SU-DHL-6 (cell line): ENCODE data around the gene PIEZO1.

Experiments
- CTCF ChIP-seq: fragments of 200-600 bp; sonication (generic); IDR thresholded peaks from one replicate; pipeline ENCODE4 v1.5.1; 2017; ENCODE audit warnings: antibody characterized with exemption, mild to moderate bottlenecking, low read length, moderate library complexity; ENCODE audit not compliant: insufficient read depth, poor library complexity, severe bottlenecking
- EZH2phosphoT487 ChIP-seq: fragments of 200-600 bp; sonication (generic), shearing (Covaris generic); conservative IDR thresholded peaks from 2 replicates; pipeline ENCODE4 v1.6.1; 2018; ENCODE audit warnings: mild to moderate bottlenecking, antibody characterized with exemption, low read length, moderate library complexity, mixed read lengths

DNA sequence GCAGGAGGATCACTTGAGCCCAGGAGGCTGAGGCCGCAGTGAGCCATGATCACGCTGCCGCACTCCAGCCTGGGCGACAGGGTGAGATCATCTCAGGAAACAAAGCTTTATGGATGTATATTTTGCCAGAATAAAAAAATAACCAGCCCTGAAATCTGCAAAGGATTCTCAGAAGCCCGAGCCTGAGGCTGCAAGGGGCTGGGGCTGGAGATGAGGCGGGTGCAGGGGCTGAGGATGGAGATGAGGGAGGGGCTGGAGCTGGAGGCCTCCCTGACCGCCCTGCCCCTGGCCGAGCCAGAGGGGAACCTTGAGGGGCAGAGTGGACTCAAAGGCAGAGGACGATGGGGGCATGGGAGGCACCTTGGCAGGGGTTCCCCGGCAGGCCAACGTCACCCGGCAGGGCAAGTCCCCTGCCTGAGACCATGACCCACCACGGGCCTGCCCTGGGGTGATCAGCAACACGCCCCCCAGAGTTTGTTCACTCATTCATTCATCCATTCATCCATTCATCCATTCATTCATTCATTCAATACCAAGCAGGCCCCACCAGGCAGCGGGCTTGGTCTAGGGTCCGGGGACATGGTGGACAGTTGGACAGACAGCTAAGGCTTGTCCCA lies 32.5 kb downstream of the PIEZO1 start:
- TF ChIP-seq EZH2phosphoT487 (no peak), CTCF (no peak)
